Activated T-cell treated with anti-CD3 and anti-CD28 coated beads, Interleukin-2, amount 50 U/mL, for 4 hours (primary cell): ENCODE results near the gene NFKBIA. TPM values are rescaled to one million over a fixed set of nuclear protein-coding genes. Genes with fewer than 3 reads are reported as not detected.
"Not testable (repeated sequence)": the region's sequence is repeated elsewhere in the genome, so short reads cannot be mapped to it uniquely, and the experiment has no call there.

Source experiments
- ATAC-seq, 2 donors: fragments of 200-7000 bp; cut with Tn5 transposase; one replicate each; pipeline ENCODE4 v1.10.0; 2021
- DNase-seq: peaks from one replicate; pipeline ENCODE4 v3.0.0-alpha.2; 2020
- H3K27me3 Mint-ChIP-seq: one replicate; pipeline ENCODE4 v1.8.0; 2021; ENCODE audit warnings: low read depth, mixed read lengths
- H3K36me3 Mint-ChIP-seq: one replicate; pipeline ENCODE4 v1.8.0; 2022; ENCODE audit warnings: mixed read lengths; ENCODE audit not compliant: insufficient read depth
- H3K4me1 Mint-ChIP-seq: one replicate; pipeline ENCODE4 v1.8.0; 2021; ENCODE audit warnings: low read depth, mixed read lengths
- H3K4me3 Mint-ChIP-seq: one replicate; pipeline ENCODE4 v1.8.0; 2021; ENCODE audit warnings: mild to moderate bottlenecking, moderate library complexity, mixed read lengths
- H3K9me3 Mint-ChIP-seq: one replicate; pipeline ENCODE4 v1.8.0; 2021; ENCODE audit warnings: mixed read lengths
- total RNA-seq, 3 donors: library from RNA; stranded (reverse); gene quantifications; one replicate each; pipeline ENCODE4 v1.2.1, GENCODE V29; 2021

The NFKBIA gene
- total RNA-seq, 3 donors from 2014 or later, result 530 to 701 (median 599) TPM

- Mint-ChIP-seq H3K4me3 (no peak overlapping the region), H3K36me3 (peaks cover 1% of the 10 kb centered on the region), H3K27me3 (no peaks in the 10 kb centered on the region), H3K9me3 (peaks cover 5% of the 10 kb centered on the region), H3K4me1 (peaks cover 3% of the 10 kb centered on the region)
- DNase-seq (no peak), ATAC-seq (peak in 1 of 2 donors; percentile 43)
Observed at GRCh38 chr14:35375558-35376025, 29.0 kb downstream of the NFKBIA start.

- Mint-ChIP-seq H3K4me3 (no peak overlapping the region), H3K36me3 (peaks cover 1% of the 10 kb centered on the region), H3K9me3 (peaks cover 5% of the 10 kb centered on the region), H3K4me1 (peaks cover 3% of the 10 kb centered on the region), H3K27me3 (no peaks in the 10 kb centered on the region)
- ATAC-seq, result no peak
- DNase-seq, result no peak
Observed at GRCh38 chr14:35374263-35374712, 30.3 kb downstream of the NFKBIA start.

- H3K36me3 Mint-ChIP-seq, H3K9me3 Mint-ChIP-seq, H3K27me3 Mint-ChIP-seq, ATAC-seq, DNase-seq, H3K4me3 Mint-ChIP-seq, H3K4me1 Mint-ChIP-seq: not testable (repeated sequence)
Observed at GRCh38 chr14:35373208-35373607, 31.3 kb downstream of the NFKBIA start.

- Mint-ChIP-seq H3K27me3 (no peaks in the 10 kb centered on the region), H3K9me3 (peaks cover 5% of the 10 kb centered on the region), H3K36me3 (peaks cover 1% of the 10 kb centered on the region), H3K4me3 (no peak overlapping the region), H3K4me1 (peaks cover 27% of the 10 kb centered on the region)
- ATAC-seq (no peak), DNase-seq (no peak)
Observed at GRCh38 chr14:35370969-35371368, 33.6 kb downstream of the NFKBIA start.

- DNase-seq (no peak), ATAC-seq (no peak)
- Mint-ChIP-seq H3K4me3 (no peak overlapping the region), H3K9me3 (peaks cover 5% of the 10 kb centered on the region), H3K27me3 (no peaks in the 10 kb centered on the region), H3K36me3 (peaks cover 1% of the 10 kb centered on the region), H3K4me1 (peaks cover 34% of the 10 kb centered on the region)
Observed at GRCh38 chr14:35369701-35370191, 34.8 kb downstream of the NFKBIA start.

GRCh38 chr14:35368583-35369392 is 35.8 kb downstream of the NFKBIA start:
- no peak overlapping the region for H3K4me3 Mint-ChIP-seq
- ATAC-seq (no peak), DNase-seq (no peak)
- H3K4me1 Mint-ChIP-seq, result peaks cover 34% of the 10 kb centered on the region
- peaks cover 1% of the 10 kb centered on the region for H3K36me3 Mint-ChIP-seq
- H3K27me3 Mint-ChIP-seq, result no peaks in the 10 kb centered on the region
- H3K9me3 Mint-ChIP-seq, result peaks cover 5% of the 10 kb centered on the region

- H3K36me3 Mint-ChIP-seq, result peaks cover 1% of the 10 kb centered on the region
- DNase-seq (no peak), ATAC-seq (no peak)
- H3K4me3 Mint-ChIP-seq, result no peak overlapping the region
- peaks cover 5% of the 10 kb centered on the region for H3K9me3 Mint-ChIP-seq
- H3K27me3 Mint-ChIP-seq, result no peaks in the 10 kb centered on the region
- peaks cover 34% of the 10 kb centered on the region for H3K4me1 Mint-ChIP-seq
Observed at GRCh38 chr14:35368139-35368460, 36.4 kb downstream of the NFKBIA start.

GRCh38 chr14:35367056-35367372 is 37.5 kb downstream of the NFKBIA start:
- Mint-ChIP-seq H3K9me3 (peaks cover 5% of the 10 kb centered on the region), H3K4me3 (no peak overlapping the region), H3K36me3 (peaks cover 1% of the 10 kb centered on the region), H3K27me3 (no peaks in the 10 kb centered on the region), H3K4me1 (peaks cover 34% of the 10 kb centered on the region)
- ATAC-seq, result no peak
- no peak for DNase-seq

- DNase-seq (no peak), ATAC-seq (no peak)
- H3K36me3 Mint-ChIP-seq, result no peaks in the 10 kb centered on the region
- peaks cover 5% of the 10 kb centered on the region for H3K9me3 Mint-ChIP-seq
- no peak overlapping the region for H3K4me3 Mint-ChIP-seq
- peaks cover 34% of the 10 kb centered on the region for H3K4me1 Mint-ChIP-seq
- H3K27me3 Mint-ChIP-seq, result no peaks in the 10 kb centered on the region
Observed at GRCh38 chr14:35366521-35366976, 38.0 kb downstream of the NFKBIA start.

- peaks cover 1% of the 10 kb centered on the region for H3K9me3 Mint-ChIP-seq
- no peaks in the 10 kb centered on the region for H3K36me3 Mint-ChIP-seq
- peak; percentile 9 to 26 for ATAC-seq
- no peaks in the 10 kb centered on the region for H3K27me3 Mint-ChIP-seq
- H3K4me3 Mint-ChIP-seq, result no peak overlapping the region
- peaks cover 34% of the 10 kb centered on the region for H3K4me1 Mint-ChIP-seq
- DNase-seq, result no peak
Observed at GRCh38 chr14:35366056-35366451, 38.5 kb downstream of the NFKBIA start.

- Mint-ChIP-seq H3K4me1 (peaks cover 38% of the 10 kb centered on the region), H3K4me3 (peak overlapping the region; percentile 16), H3K36me3 (no peaks in the 10 kb centered on the region), H3K27me3 (no peaks in the 10 kb centered on the region), H3K9me3 (no peaks in the 10 kb centered on the region)
- peak; percentile 62 for DNase-seq
- ATAC-seq, result peak; percentile 97 to 98
Observed at GRCh38 chr14:35365130-35366055, 39.2 kb downstream of the NFKBIA start.

- no peak overlapping the region for H3K4me3 Mint-ChIP-seq
- H3K9me3 Mint-ChIP-seq, result no peaks in the 10 kb centered on the region
- H3K27me3 Mint-ChIP-seq, result no peaks in the 10 kb centered on the region
- ATAC-seq, result no peak
- H3K36me3 Mint-ChIP-seq, result no peaks in the 10 kb centered on the region
- peaks cover 30% of the 10 kb centered on the region for H3K4me1 Mint-ChIP-seq
- DNase-seq, result no peak
Observed at GRCh38 chr14:35362911-35363374, 41.6 kb downstream of the NFKBIA start.

GRCh38 chr14:35362450-35362849 is 42.1 kb downstream of the NFKBIA start:
- Mint-ChIP-seq H3K4me1 (peaks cover 26% of the 10 kb centered on the region), H3K9me3 (no peaks in the 10 kb centered on the region), H3K27me3 (no peaks in the 10 kb centered on the region), H3K36me3 (no peaks in the 10 kb centered on the region), H3K4me3 (no peak overlapping the region)
- ATAC-seq, result no peak
- DNase-seq, result no peak

GRCh38 chr14:35361141-35361480 is 43.4 kb downstream of the NFKBIA start:
- ATAC-seq (no peak), DNase-seq (no peak)
- no peak overlapping the region for H3K4me3 Mint-ChIP-seq
- no peaks in the 10 kb centered on the region for H3K36me3 Mint-ChIP-seq
- no peaks in the 10 kb centered on the region for H3K27me3 Mint-ChIP-seq
- no peaks in the 10 kb centered on the region for H3K9me3 Mint-ChIP-seq
- H3K4me1 Mint-ChIP-seq, result peaks cover 24% of the 10 kb centered on the region
